ENCODE data around the gene ENTHD1. TPM values are rescaled to one million over a fixed set of nuclear protein-coding genes. Genes with fewer than 3 reads are reported as not detected.
A peak's percentile ranks its signal among the peaks of the same experiment; 100 is the strongest.

Gene ENTHD1
- total and polyA plus RNA-seq, 10 of the 15 experiments (the other 5 are each of a cell fraction or from before 2014, with no cell fraction given), result 0.09 to 0.52 (median 0.21) TPM; not detected in 1

DNA sequence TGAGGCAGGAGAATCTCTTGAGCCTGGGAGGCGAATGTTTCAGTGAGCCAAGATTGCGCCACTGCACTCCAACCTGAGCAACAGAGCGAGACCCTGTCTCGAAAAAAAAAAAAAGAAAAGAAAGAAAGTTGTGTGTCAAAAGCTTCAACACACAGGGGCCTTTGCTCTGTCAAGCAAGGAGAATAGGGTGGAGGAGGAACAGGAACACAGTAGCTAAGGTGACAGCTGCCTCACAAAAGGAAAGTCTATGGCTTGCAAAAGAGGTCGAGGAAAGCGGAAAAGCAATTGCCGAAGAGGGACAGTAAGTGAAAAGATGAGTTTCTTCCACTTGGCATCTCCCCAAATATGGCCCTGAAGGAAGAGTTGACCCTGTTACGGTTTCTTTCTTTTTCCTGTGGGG lies 40.2 kb upstream of the ENTHD1 start (continued):
- TF ChIP-seq CTCF (IDR thresholded peaks at IDR 0.05 in 2 of 3, conservative IDR thresholded peaks at IDR 0.05 in 1 of 3; ENCODE audit: control insufficient read depth in 2 of 3, extremely low read depth in 1 of 3, insufficient read depth in 1 of 3, low read depth in 3 of 3, low read length in 3 of 3) (no peak), MLLT1 (IDR thresholded peaks at IDR 0.05) (peak; percentile 50), CEBPB (IDR thresholded peaks at IDR 0.05; ENCODE audit: borderline replicate concordance in 1 of 2, low read depth in 2 of 2, low read length in 2 of 2) (no peak), KDM1A (IDR thresholded peaks at IDR 0.05; ENCODE audit: borderline replicate concordance) (no peak), SIX5 (IDR thresholded peaks at IDR 0.05; ENCODE audit: low read depth, low read length, severe bottlenecking) (no peak), CREB1 (IDR thresholded peaks at IDR 0.05; ENCODE audit: low read depth) (no peak), PAX8 (IDR thresholded peaks at IDR 0.05) (no peak), TCF12 (IDR thresholded peaks at IDR 0.05; ENCODE audit: low read depth, low read length) (no peak), MTA2 (IDR thresholded peaks at IDR 0.05; ENCODE audit: low read depth) (no peak), SMC3 (IDR thresholded peaks at IDR 0.05; ENCODE audit: borderline replicate concordance, low read length) (0 out of 2 replicates have a peak, but pooled peaks have one; percentile 13), RUNX3 (IDR thresholded peaks at IDR 0.05; ENCODE audit: low read length) (no peak; the same call in 1 of the 2 replicates), NBN (IDR thresholded peaks at IDR 0.05) (peak; percentile 26; the same call in 1 of the 2 replicates), ZBTB11 (CRISPR knock-in tag; IDR thresholded peaks at IDR 0.05) (no peak), IRF3 (IDR thresholded peaks at IDR 0.05) (no peak), REST (IDR thresholded peaks at IDR 0.05; ENCODE audit: low read depth, low read length) (no peak)
- TF ChIP-seq, protein P1, sequence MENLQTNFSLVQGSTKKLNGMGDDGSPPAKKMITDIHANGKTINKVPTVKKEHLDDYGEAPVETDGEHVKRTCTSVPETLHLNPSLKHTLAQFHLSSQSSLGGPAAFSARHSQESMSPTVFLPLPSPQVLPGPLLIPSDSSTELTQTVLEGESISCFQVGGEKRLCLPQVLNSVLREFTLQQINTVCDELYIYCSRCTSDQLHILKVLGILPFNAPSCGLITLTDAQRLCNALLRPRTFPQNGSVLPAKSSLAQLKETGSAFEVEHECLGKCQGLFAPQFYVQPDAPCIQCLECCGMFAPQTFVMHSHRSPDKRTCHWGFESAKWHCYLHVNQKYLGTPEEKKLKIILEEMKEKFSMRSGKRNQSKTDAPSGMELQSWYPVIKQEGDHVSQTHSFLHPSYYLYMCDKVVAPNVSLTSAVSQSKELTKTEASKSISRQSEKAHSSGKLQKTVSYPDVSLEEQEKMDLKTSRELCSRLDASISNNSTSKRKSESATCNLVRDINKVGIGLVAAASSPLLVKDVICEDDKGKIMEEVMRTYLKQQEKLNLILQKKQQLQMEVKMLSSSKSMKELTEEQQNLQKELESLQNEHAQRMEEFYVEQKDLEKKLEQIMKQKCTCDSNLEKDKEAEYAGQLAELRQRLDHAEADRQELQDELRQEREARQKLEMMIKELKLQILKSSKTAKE (IDR thresholded peaks at IDR 0.05; ENCODE audit: low read depth, poor library complexity, severe bottlenecking), result no peak

Measured in GM12878 (cell line).